Endometrium (tissue), 2 donors: ENCODE measurements around the gene ITGB5.
"Not testable (repeated sequence)": the region's sequence is repeated elsewhere in the genome, so short reads cannot be mapped to it uniquely, and the experiment has no call there.

Experiments
- FAIRE-seq: peaks from 2 replicates; lab custom pipeline; 2012; peaks lifted over from hg19 to GRCh38; lab: Jason Lieb, UNC
- donor health status: control.
- donor health status: control.

ITGB5 gene

DNA sequence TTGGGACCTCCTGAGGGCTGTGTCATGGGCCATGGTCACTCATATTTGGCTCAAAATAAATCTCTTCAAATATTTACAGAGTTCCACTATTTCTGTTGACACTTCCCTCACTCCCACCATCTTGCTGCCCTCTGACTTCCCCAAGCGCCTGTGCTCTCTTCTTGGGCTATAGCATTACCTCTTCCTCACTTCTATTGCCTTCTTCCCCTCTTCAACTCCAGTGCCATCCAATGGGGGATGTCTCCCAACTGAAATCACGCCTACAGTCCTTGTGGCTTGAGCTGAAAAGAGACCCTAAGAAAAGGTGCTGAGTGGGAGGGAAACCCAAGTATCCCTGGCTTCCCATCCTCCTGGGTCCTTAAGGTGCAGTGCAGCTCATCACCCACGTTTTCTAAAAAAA, 135.1 kb downstream of the ITGB5 start:
- FAIRE-seq = no peak

DNA sequence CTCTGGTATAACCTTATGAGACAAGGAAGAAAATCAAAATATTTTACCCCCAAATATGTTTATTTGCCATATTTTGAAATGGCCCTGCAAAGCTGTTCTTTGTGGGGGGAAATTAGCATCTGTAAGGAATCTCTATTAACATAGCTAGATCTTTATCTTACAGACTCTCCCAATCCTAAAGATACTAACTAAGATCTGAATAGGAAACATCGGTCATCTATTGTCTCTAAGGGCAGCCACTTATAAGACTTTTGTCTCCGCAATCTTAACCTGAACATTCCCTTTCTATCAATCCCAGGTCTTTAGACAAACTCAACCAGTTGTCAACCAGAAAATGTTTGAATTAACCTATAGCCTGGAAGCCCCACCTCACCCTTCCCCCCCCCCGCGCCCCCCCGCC, 135.7 kb downstream of the ITGB5 start:
- FAIRE-seq = no peak

DNA sequence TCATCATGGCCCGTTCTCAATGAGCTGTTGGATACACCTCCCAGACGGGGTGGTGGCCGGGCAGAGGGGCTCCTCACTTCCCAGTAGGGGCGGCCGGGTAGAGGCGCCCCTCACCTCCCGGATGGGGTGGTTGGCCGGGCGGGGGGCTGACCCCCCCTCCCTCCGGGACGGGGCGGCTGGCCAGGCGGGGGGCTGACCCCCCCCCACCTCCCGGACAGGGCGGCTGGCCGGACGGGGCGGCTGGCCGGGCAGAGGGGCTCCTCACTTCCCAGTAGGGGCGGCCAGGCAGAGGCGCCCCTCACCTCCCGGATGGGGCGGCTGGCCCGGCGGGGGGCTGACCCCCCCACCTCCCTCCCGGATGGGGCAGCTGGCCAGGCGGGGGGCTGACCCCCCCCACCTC, 137.3 kb downstream of the ITGB5 start:
- not testable (repeated sequence) for FAIRE-seq

DNA sequence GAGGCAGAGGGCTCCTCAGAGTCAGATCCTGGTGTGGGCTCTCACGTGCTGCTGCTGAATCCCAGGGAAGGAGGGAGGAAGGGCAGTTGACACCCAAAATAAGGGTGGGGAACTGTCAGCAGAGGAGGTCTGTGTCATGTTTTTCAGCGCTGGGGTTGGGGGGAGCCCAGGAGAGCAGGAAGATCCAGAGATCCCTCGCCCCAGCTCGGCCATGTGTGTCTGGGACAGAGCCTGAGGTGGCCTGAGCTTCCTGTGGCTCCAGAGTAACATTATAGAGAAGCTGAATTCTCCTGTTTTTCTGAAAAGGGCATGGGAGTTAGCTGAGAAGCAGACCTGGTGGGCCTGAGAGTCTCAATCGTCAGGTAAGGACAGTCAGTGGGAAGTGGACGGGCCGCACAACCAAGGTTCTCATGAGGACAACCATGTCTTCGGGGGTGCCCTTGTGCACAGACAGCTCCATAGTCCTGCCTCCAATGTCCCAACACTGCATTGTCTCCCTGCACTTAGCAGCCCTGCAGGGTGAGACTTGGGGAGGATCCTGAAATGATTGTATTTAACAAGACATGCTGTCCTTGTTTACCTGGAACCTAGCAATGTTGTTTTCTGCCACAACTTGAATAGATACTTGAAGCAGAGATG, 138.5 kb downstream of the ITGB5 start:
- FAIRE-seq = no peak

DNA sequence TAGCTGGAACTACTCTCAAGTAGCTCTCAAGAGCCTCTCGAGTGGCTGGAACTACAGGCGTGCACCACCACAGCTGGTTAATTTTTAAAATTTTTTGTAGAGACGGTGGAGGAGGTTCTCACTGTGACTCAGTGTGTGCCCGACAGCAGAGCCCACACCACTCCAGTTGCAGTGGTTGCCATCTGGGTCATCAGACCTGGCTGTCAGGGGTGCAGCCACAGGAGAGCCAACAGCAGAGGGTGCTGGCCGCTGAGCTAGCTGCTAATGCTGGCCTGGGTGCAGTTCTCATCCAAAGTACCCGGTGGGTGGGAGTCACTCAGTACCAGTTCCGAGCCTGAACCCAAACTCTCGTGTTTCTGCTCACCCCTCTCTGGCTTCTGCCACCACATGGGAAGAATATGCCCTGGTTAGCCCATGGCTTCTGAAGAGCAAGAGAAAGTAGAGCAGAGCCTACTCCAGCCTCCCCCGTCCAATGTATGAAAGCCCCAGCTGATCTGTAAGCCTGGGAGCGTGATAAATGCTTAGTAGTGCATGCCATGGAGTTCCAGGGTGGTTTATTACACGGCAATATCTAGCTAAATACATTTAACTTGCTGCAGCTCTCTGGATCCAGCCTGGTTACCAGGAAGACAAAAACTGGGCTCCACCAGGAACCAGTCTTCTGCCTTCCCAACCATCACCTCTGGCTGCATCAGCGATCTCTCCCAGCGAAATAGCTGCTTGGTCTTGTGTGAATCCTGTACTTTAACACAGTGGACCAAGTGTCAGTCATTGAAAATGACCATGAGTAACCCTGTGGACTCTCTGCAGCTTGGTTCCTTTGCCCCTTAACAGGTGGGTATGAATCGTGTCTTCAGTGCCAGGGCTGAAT, 139.8 kb downstream of the ITGB5 start:
- FAIRE-seq = no peak

DNA sequence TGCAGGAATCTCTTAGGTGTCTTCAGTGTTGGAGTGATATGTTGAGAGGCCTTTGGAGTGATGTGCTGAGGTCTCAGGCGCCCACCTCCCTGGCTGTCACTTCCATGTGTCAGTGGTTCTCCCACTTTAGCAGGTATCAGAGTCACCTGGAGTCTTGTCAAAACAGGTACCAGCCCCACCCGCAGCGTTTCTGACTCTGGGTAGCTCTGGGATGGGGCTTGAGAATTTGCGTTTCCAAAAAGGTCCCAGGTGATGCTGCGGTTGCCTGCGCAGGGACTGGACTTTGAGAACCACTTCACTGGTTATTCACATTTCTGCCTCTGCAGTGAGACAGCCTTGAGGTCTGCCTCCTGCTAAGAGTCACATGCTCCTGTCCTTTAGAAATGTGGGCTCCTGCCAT, 141.4 kb downstream of the ITGB5 start:
- no peak for FAIRE-seq

DNA sequence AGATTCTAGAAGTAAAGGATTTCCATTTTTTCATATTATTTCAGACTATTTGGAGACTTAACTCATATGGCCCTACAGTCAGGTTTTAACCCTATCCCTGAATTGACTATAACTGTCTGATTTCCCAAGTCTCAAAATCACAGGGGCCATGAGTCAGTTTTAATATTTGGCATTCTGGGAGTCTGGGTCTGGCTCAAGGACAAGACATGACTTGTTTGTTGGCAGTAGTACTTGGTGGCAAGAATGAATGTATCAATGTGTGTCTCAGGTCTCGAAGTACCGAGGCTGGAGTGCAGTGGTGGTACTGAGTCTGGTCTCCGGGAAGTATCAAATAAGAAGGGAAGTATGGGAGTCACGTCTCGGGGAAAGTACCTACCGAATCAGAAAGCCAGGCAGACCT, 146.1 kb downstream of the ITGB5 start:
- no peak for FAIRE-seq

DNA sequence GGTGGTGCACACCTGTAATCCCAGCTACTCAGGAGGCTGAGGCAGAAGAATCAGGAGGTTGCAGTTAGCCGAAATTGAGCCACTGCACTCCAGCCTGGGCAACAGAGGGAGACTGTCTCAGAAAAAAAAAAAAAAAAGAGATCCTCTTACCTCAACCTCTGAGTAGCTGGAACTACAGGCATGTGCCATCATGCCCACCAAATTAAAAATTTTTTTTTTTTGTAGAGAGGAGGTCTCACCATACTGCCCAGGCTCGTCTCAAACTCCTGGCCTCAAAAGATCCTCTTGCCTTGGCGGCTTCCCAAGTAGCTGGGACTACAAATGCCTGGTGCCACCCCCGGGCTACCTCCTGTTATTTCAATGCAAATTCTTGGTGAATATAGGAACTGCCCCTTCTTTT, 155.4 kb downstream of the ITGB5 start:
- FAIRE-seq = no peak

DNA sequence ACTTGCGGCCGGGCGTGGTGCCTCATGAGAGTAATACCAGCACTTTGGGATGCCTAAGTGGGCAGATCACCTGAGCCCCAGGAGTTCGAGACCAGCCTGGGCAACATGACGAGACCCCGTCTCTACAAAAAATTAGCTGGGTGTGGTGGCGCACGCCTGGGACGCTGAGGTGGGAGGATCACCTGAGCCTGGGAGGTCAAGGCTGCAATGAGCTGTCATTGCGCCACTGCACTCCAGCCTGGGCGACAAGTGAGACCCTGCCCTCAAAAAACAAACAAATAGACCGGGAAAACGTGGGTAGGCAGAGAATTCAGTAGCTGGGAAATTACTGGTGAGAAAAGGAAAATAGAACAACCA, 156.2 kb downstream of the ITGB5 start:
- FAIRE-seq = no peak

DNA sequence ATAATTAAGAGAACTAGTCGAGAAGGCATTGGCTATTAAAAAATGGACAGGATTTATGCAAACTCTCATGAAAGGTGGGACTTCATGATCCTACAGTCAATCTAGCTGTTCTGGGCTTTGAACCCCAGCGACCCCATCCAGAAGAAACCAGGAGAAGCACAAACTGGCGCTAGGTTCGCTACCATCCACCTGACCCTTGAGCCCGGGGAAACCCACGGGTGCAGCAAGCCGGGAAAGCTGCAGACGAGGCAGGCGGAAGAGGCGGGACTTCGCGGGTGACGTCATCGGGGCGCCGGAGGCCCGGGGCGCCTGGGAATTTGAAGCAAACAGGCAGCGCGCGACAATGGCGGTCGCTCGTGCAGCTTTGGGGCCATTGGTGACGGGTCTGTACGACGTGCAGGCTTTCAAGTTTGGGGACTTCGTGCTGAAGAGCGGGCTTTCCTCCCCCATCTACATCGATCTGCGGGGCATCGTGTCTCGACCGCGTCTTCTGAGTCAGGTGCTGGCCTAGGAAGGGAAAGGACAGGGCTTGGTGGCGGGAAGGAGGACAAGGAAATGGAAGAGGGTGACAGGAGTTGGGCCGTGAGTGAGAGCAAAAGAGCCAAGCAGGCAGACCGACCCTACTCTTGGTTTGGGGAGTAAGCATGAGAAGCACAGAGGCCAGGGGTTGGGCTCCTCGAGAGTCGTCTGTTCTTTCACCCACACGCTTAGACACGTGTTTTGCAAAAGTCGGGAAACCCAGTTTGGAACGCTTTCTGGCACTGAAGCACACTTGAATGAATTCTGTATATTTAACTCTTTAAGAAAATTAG, 156.8 kb downstream of the ITGB5 start, which contains the start of gene UMPS:
TSS of gene UMPS (plus strand) at position 324 of the 812 bp plus-strand sequence. CDS start at position 344, 20 bp downstream.
- peak; percentile 55 for FAIRE-seq

DNA sequence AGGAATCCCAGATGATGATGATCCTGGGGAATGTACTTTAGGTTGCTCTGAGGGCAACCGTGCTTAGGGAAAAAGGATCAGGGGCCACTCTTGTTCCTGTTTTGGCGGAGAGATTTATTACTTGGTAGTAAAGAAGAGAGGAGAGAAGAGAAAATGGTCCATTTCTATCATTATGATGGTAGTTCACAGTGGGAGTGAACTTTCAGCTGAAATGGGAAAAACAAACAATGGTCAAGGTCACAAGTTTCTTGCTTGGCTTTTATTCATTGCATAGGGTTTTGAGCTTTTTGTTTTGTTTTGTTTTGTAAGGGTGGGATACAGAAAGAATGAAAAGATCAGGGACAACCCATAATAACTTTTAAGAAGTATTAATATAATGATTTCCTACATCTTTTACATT, 164.6 kb downstream of the ITGB5 start:
- FAIRE-seq = no peak

DNA sequence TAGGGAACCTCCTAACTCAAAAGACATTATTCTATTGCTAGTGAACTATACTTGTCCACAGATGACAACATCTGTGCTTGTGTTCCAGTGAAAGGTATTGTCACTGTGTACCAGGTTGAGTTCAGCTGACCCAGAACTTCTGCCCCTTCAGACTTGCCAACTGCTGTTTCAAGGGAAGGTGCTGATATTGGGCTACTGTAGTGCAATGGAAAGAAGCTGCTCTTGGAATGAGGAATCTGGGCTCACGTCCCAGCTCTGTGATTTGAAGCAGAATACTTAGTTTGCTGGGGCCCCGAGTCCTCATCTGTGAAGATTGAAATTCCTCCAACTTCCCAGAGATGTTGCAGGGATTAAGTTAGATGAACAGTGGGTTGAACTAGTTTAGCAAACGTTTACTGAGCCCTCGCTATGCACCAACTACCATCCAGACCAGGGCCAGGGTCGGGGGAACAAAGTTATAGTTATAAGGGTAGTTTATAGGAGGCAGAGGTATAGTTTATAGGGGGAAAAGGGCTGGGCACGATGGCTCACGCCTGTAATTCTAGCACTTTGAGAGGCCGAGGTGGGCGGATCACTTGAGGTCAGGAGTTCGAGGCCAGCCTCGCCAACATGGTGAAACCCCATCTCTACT, 172.8 kb downstream of the ITGB5 start:
- FAIRE-seq = no peak
